ENCODE data around the gene NFASC. TPM values are rescaled to one million over a fixed set of nuclear protein-coding genes. Genes with fewer than 3 reads are reported as not detected.

The NFASC gene
- total and polyA plus RNA-seq, 3 donors from 2014 or later: 9.9 to 13.9 (median 10.2) TPM

DNA sequence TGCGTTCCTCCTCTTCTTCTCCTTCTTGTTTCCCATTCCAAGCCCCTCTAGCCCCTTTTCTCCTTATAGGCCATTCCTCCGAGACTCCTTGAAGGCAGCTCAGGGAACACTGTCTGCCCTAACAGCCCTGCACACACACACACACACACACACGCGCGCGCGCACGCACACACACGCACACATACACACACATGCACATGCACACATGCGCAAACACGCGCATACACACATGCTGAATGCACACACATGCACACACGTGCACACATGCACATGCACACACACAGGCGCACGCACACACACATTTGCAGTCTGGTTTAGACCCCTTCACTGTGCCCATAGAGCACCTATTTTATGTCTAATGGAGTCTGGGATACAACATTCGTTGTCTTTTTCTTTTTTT, 154.6 kb downstream of the NFASC start:
- Histone ChIP-seq H3K27me3 (no peaks in the 10 kb centered on the region), H3K27ac (no peak overlapping the region), H3K9me3 (no peaks in the 10 kb centered on the region), H3K36me3 (ENCODE audit: low read depth, missing control alignments) (no peaks in the 10 kb centered on the region), H3K4me3 (no peak overlapping the region), H3K4me1 (no peaks in the 10 kb centered on the region)
- whole genome bisulfite sequencing, 2 donors: 86 to 91% methylated on average over 16 of the region's 16 CpGs
- no peak for TF ChIP-seq POLR2A (IDR thresholded peaks at IDR 0.05)
- intact Hi-C loops (cut with DNase I; ENCODE audit: low total_unique reads): no loop called here
- no peak for DNase-seq

DNA sequence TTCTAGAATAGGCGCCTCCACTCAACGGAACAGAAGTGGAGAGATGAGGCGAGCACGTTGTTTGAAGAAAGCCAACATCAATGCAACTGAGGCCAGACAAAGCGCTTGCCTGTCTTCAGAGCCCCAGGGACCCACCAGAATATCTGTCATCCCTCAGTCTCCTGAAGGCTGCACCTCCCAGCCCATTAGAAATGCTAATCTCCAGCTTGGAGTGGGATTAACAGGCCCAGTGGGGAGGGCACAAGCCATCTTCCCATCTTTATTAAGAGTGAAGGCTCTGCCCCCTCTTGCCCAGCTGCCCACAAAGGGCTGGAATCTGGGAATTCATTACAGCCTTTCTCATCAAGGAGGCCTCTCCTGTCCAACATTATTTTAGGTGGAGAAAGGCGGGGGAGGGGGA, 155.5 kb downstream of the NFASC start:
- Histone ChIP-seq H3K4me1 (no peaks in the 10 kb centered on the region), H3K27ac (no peak overlapping the region), H3K4me3 (no peak overlapping the region), H3K27me3 (no peaks in the 10 kb centered on the region), H3K36me3 (ENCODE audit: low read depth, missing control alignments) (no peaks in the 10 kb centered on the region), H3K9me3 (no peaks in the 10 kb centered on the region)
- 88 to 92% methylated on average over 6 of the region's 6 CpGs for WGBS, 2 donors
- intact Hi-C loops (cut with DNase I; ENCODE audit: low total_unique reads): no loop called here
- no peak for DNase-seq
- TF ChIP-seq, protein P1, sequence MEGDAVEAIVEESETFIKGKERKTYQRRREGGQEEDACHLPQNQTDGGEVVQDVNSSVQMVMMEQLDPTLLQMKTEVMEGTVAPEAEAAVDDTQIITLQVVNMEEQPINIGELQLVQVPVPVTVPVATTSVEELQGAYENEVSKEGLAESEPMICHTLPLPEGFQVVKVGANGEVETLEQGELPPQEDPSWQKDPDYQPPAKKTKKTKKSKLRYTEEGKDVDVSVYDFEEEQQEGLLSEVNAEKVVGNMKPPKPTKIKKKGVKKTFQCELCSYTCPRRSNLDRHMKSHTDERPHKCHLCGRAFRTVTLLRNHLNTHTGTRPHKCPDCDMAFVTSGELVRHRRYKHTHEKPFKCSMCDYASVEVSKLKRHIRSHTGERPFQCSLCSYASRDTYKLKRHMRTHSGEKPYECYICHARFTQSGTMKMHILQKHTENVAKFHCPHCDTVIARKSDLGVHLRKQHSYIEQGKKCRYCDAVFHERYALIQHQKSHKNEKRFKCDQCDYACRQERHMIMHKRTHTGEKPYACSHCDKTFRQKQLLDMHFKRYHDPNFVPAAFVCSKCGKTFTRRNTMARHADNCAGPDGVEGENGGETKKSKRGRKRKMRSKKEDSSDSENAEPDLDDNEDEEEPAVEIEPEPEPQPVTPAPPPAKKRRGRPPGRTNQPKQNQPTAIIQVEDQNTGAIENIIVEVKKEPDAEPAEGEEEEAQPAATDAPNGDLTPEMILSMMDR (IDR thresholded peaks at IDR 0.05): no peak
- TF ChIP-seq POLR2A (IDR thresholded peaks at IDR 0.05): no peak

DNA sequence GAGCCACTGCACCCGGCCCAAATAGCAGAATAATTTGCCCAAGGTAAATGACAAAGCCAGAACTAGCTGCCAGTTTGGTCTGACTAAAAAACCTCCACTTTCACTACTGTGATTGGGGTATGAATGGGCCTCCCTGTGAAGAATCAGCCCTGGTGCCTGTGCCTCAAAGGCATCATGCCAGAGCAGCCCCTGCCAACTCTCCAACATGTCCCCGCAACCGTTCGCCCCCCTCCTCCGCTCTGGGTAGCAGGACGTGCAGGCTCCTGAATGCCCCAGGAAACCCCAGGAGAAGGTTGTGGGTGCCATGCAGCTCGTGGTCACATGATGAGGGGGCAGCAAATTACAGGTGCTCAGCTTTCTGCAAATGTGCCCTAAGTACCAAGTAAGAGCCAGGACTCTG, 157.7 kb downstream of the NFASC start:
- intact Hi-C loops (cut with DNase I; ENCODE audit: low total_unique reads): no loop called here
- Histone ChIP-seq H3K4me3 (no peak overlapping the region), H3K36me3 (ENCODE audit: low read depth, missing control alignments) (no peaks in the 10 kb centered on the region), H3K9me3 (no peaks in the 10 kb centered on the region), H3K4me1 (no peaks in the 10 kb centered on the region), H3K27me3 (no peaks in the 10 kb centered on the region), H3K27ac (no peak overlapping the region)
- TF ChIP-seq, protein P1 (IDR thresholded peaks at IDR 0.05): no peak
- no peak for TF ChIP-seq POLR2A (IDR thresholded peaks at IDR 0.05)
- WGBS, 2 donors: 87 to 94% methylated on average over 7 of the region's 7 CpGs
- DNase-seq: no peak

DNA sequence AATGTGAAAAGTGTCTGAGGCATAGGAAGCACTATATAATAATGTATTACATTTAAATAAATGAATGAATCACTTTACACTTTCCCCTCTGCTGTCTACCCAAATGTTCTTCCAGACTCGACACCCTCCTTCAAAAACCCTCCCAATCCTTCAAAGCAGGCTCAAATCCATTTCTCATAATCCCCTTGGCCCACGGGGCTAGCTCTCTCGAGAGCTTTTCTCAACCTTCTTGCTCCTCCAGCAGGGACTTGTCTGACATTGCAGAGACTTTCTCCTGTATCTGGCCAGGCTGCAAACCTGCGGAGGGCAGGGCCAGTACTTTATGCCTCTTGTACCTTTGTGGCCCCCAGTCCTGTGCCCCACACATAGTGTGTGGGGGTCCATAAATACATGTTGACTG, 158.3 kb downstream of the NFASC start:
- no peak overlapping the region for H3K27ac ChIP-seq
- H3K27me3 ChIP-seq: no peaks in the 10 kb centered on the region
- 78 to 79% methylated on average over 4 of the region's 4 CpGs for WGBS, 2 donors
- H3K36me3 ChIP-seq (ENCODE audit: low read depth, missing control alignments): no peaks in the 10 kb centered on the region
- H3K4me1 ChIP-seq: no peaks in the 10 kb centered on the region
- intact Hi-C loops (cut with DNase I; ENCODE audit: low total_unique reads): no loop called here
- TF ChIP-seq, protein P1 (IDR thresholded peaks at IDR 0.05): no peak
- TF ChIP-seq POLR2A (IDR thresholded peaks at IDR 0.05): no peak
- no peaks in the 10 kb centered on the region for H3K9me3 ChIP-seq
- no peak for DNase-seq
- H3K4me3 ChIP-seq: no peak overlapping the region

DNA sequence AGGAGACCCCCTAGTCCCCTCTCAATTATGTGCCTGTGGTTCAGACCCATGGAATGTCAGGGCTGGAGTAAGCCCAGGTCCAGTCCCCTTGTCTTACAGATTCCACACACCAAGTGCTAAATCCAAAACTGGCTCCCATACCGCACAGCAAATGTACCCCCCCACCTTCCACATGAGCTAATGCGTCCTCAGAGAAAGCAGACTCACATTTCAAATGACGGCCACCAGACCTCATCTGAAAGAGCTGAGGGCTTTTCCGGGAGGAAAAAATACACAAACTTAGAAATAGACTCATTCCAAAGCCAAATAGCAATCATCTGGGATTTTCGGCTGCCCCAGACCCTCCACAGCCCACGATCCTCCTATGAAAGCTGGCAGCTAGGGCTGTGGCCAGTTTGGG, 159.6 kb downstream of the NFASC start:
- WGBS, 2 donors: 86 to 90% methylated on average over 5 to 6 of the region's 6 CpGs
- no peaks in the 10 kb centered on the region for H3K9me3 ChIP-seq
- DNase-seq: no peak
- TF ChIP-seq, protein P1 (IDR thresholded peaks at IDR 0.05): no peak
- no peak for TF ChIP-seq POLR2A (IDR thresholded peaks at IDR 0.05)
- intact Hi-C loops (cut with DNase I; ENCODE audit: low total_unique reads): no loop called here
- H3K4me3 ChIP-seq: no peak overlapping the region
- H3K36me3 ChIP-seq (ENCODE audit: low read depth, missing control alignments): no peaks in the 10 kb centered on the region
- H3K27me3 ChIP-seq: no peaks in the 10 kb centered on the region
- H3K27ac ChIP-seq: no peak overlapping the region
- H3K4me1 ChIP-seq: no peaks in the 10 kb centered on the region

Data from testis (tissue), 3 donors.